GM12891 (cell line): ENCODE measurements around the gene HADH.

Experiments
- PAX5 ChIP-seq: IDR thresholded peaks from 2 replicates; pipeline ENCODE4 v1.6.1; 2011; ENCODE audit warnings: low read length, moderate library complexity, mild to moderate bottlenecking; ENCODE audit not compliant: insufficient read depth, severe bottlenecking
- POLR2A ChIP-seq: IDR thresholded peaks from 2 replicates; pipeline ENCODE4 v1.6.1; 2011; ENCODE audit warnings: low read depth, low read length, control low read depth
- POLR2AphosphoS5 ChIP-seq: IDR thresholded peaks from 2 replicates; pipeline ENCODE4 v1.6.1; 2011; ENCODE audit warnings: low read depth, low read length, control low read depth
- POU2F2 ChIP-seq: IDR thresholded peaks from 2 replicates; pipeline ENCODE4 v1.6.1; 2011; ENCODE audit warnings: low read depth, mild to moderate bottlenecking, control low read depth, low read length, moderate library complexity
- SPI1 ChIP-seq: IDR thresholded peaks from 2 replicates; pipeline ENCODE4 v1.6.1; 2011; ENCODE audit warnings: low read depth, low read length, control low read depth
- TAF1 ChIP-seq: IDR thresholded peaks from 2 replicates; pipeline ENCODE4 v1.6.1; 2011; ENCODE audit warnings: low read depth, low read length, control low read depth

DNA sequence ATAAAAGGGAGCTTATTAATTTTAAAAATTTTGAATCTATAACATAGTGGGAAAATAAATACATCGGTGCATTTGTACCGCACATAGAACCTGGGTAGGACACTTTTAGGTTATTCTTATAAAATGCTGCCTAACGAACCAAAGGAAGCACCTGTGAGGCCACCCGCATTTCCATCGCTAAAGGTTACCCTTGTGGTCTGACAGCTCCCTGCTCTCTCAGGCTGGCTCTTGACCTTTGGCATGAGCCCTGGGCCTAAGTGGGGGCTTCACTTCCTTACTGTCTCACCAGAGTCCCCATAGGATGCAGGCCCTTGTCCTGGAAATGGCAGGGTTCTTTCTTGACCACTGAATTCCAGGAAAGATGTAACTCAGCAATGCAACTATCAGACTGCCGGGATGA lies 46.0 kb downstream of the HADH start:
- no peak for TF ChIP-seq POLR2A
- TF ChIP-seq TAF1 = no peak
- no peak for TF ChIP-seq POLR2AphosphoS5
- no peak for TF ChIP-seq SPI1
- TF ChIP-seq PAX5 = no peak
- TF ChIP-seq POU2F2 = no peak
